ENCODE results near the gene PHC3. TPM values are rescaled to one million over a fixed set of nuclear protein-coding genes. Genes with fewer than 3 reads are reported as not detected.

The PHC3 gene
- total RNA-seq, 1 donor from 2014 or later, result 17.6 TPM

DNA sequence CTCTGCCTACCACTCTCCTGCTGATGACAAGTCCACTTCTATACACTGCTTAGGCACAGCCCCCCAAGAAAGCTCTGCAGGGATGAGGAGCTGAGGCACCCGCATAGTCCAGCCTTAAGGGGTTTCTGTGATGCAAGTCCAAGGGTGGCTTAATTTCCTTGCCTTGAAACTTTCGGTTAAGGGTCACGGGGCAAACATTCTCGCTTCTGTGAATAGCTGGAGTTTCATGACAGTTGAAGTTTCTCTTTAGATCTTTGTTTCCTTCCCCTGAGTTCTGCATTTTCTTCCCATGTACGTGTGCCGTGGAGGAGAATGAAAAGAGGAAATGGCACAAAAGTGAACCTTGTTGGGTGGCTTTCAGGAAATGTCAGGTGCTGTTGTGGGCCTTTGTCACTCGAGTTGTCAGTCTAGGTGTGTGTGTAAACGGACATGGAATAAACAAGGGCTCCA lies 136.7 kb downstream of the PHC3 start:
- DNase-seq (ENCODE audit: low spot score) (no peak), ATAC-seq (peak; percentile 19)

DNA sequence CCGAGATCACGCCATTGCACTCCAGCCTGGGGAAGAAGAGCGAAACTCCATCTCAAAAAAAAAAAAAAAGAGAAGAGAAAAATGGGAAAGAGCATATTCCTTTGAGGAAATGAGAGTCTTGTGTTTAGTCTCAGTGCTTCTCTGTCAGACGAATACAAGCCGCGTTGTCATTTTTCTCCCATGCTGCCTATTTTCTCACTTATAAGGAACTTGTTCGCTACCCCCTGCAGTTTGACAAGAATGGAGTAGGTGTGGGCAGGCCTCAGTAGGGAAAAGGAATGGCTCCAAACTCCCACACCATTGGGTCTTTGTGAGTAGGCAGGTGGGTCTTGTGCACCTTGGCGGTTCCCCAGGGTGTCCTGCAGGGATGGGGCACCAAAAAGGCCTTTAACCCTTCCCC lies 137.3 kb downstream of the PHC3 start:
- DNase-seq (ENCODE audit: low spot score), result no peak
- ATAC-seq, result peak; percentile 15

- no peak for ATAC-seq
- no peak for DNase-seq (ENCODE audit: low spot score)
These were observed 138.0 kb downstream of the PHC3 start for GRCh38 chr3:170043506-170043905.

GRCh38 chr3:170040418-170040817 lies 141.1 kb downstream of the PHC3 start:
- no peak for DNase-seq (ENCODE audit: low spot score)
- ATAC-seq, result no peak

DNA sequence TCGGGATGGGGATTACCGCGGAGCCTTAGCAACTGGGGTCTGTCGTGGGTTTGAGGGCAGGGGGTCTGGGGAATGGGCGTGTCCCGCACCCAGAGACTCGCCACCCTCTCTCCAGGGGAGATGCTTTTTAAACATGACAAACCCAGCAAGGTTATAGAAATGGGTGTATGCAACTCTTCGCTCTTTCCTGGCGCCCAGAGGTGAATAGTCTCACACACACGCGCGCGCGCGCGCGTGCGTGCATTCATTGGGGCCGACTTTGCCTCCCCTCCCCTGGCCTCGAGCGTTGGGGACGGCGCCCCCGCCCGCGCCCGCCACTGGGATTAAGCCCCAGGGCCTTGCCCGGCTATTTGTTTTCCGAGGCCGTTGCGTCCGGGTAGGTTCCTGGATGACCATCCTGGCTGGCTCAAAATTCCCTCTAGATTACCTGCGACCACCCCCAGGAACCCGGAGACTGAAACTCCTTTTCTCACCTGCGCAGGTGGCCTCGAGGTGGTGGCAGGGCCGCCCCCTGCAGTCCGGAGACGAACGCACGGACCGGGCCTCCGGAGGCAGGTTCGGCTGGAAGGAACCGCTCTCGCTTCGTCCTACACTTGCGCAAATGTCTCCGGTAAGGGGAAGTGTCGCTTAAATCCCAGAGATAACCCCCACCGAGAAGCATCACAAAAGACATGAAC lies 143.0 kb downstream of the PHC3 start:
- ATAC-seq (peak; percentile 15), DNase-seq (ENCODE audit: low spot score) (no peak)

Other genes starting within 250 kb of the PHC3 start
- 103 TPM for gene SEC62, start 214.9 kb downstream of the PHC3 start, total RNA-seq
- gene GPR160, start 143.7 kb downstream of the PHC3 start, total RNA-seq, result 0.96 TPM
- gene PRKCI, start 40.7 kb upstream of the PHC3 start, total RNA-seq, result 10.1 TPM
- 22.4 TPM for gene SKIL, start 176.0 kb upstream of the PHC3 start, total RNA-seq
- gene CLDN11, start 237.1 kb upstream of the PHC3 start, total RNA-seq, result 1.5 TPM

Measured in left lobe of liver (tissue), 2 donors.